Right hindlimb (tissue), 1 donor: ENCODE results near the gene KCNN2.
"Not testable (repeated sequence)": the region's sequence is repeated elsewhere in the genome, so short reads cannot be mapped to it uniquely, and the experiment has no call there.

ENCODE experiments used
- DNase-seq: peaks from one replicate; pipeline ENCODE4 v3.0.0-alpha.2; 2018

KCNN2 gene

DNA sequence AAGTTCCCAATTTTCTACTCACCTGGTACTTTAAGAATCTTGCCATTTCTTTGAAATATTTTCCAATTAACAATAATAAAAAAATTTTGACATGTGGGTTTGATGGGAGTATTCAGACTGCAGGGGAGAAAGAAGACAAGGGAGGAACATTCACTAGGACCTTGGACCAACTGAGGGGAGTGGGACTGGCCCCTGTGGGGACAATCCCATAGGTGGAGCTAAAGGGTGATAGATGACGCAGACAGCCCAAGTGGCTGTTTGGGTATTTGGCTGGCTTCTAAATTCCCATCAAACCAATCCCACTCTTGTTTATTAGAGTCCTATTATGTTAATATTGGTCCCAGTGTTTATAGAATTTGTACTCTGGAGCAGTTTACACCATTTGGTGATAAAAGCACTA lies 65.3 kb downstream of the KCNN2 start:
- DNase-seq: no peak

DNA sequence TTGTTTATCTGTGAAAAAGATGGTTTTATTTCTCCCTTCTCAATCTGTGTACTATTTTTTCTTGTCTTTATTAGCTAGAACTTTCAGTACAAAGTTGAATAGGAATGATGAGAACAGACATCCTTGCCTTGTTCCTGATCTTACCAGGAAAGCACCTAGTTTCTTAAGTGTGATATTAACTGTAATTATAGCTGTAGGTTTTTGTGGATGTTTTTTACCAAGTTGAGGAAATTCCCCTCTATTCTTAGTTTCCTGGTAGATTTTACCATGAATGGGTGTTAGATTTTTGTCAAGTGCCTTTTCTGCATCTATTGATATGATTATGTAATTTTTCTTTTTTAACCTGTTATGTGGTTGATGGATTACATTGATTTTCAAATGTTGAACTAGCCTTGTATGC lies 68.7 kb downstream of the KCNN2 start:
- DNase-seq: no peak

DNA sequence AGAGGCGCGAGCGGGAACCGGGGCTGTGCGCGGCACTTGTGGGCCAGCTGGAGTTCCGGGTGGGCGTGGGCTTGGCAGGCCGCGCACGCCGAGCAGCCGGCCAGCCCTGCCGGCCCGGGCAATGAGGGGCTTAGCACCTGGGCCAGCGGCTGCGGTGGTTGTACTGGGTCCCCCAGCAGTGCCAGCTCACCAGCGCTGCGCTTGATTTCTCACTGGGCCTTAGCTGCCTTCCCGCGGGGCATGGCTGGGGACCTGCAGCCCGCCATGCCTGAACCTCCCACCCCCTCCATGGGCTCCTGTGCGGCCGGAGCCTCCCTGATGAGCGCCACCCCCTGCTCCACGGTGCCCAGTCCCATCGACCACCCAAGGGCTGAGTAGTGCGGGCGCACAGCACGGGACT lies 70.8 kb downstream of the KCNN2 start:
- DNase-seq: not testable (repeated sequence)

DNA sequence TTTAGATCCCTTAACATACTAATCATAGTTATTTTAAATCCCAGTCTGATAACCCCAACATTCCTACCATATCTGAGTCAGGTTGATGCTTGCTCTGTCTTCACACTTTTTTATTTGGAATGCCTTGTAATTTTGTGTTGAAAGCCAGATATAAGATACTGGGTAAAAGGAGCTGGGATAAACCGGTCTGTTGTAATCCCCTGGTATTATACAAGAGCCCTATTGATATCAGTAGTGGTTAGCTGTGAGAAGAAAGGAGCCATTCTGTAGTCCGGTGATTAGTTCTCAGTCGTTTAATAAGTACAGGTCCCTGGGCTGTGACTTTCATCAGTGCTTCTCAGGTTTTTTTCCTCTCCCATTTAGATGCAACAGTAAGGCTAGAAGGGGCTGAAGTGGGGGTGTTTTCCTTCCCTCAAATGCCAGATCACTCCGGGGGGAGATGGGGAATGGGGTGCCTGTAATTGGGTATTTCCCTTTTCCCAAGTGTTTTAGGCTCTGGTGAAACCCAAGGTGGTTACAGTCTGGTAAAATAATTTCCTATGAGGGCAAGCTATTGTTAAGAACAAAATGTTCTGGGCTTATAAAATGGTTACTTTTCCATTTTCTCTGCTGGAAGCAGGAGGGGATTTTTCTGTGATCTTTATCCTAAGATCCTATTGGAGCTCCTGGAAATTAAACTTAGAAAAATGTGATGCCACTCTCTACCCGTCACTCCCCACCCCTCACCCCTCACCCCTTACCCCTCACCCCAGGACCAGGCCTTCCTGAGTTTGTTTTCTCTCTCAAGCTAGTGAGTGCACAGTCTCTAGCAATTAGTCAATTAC lies 72.7 kb downstream of the KCNN2 start:
- DNase-seq: no peak

DNA sequence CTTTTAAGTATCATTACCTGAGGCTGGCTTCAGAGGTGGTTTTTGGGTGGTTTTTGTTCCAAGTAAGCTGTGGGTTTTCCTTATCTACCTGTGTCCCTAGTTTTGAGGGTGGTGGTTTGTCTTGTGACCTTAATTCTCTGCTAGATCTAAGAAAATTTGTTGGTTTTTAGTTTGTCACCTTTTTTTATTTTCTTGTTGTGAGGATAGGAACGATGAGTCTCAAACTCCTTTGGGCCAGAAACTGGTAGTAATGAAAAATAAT lies 73.3 kb downstream of the KCNN2 start:
- DNase-seq: no peak

- no peak for DNase-seq
Measured at GRCh38 chr5:114435885-114436299, 74.0 kb downstream of the KCNN2 start.

GRCh38 chr5:114437936-114438335 lies 76.1 kb downstream of the KCNN2 start:
- DNase-seq: no peak

GRCh38 chr5:114438471-114438870 lies 76.6 kb downstream of the KCNN2 start:
- no peak for DNase-seq

GRCh38 chr5:114447084-114447773 lies 85.4 kb downstream of the KCNN2 start:
- no peak for DNase-seq

- no peak for DNase-seq
Measured at GRCh38 chr5:114448481-114448880, 86.6 kb downstream of the KCNN2 start.

DNA sequence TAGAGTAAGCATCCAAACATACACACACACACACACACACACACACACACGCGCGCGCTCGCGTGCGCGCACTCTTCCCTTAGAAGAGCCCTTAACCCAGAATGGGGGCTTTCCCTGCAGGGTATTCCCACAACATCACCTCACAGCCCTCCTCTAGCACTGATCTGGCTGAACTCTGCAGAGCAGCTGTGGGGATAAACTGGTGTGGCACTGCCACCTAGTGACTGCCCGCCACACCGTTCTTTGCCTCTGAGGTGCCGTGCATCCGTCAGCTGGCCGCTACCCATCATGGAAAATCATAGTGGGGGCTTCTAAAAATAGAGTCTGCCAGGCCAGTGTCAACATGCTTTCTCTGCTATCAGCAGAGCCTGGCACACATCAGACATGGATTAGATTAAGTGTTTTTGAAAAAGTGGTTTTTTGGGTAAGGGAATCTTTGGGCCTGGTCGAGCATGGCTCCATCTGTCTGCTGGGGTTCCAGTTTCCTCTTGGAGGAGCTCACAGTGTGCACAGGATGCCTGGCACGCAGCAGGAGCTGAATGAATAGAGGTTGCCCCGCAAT lies 88.1 kb downstream of the KCNN2 start:
- DNase-seq: peak; percentile 90

DNA sequence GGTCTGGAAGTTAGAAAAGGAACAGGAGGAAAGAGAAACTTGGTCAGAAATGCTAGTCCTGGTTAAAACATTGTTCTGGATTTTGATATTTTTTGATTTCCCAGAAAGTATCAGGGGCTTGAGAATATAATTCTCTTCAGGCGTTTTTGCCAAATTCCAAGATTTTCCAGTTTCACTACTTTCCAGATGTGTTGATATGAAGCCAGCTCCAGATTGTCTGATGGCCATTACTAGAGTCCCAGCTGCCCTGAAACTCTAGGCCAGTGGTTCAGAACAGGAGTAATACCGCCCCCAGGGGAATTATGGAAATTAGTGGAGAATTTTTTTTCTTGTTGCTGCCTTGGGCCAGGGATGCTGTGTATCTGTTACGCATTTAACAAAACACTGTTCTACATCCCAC lies 88.6 kb downstream of the KCNN2 start:
- peak; percentile 78 for DNase-seq

DNA sequence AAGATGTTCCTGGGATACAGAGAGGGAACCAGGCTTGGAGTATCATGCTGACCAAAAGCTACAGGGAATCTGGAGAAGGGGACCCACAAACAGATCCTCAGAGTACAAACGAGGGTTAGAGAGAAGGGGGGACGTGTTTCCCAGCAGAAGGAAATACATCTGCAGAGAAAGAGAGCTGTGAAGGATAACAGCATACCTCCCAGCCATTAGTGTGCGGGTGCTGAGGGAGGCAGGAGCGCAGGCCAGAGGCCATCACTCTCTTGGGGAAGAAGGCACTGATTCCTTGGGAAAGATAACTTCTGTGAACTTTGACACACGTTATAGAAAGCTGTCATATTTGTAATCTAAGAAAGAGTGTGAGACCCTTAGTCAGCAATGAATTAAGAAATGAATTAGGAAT lies 96.9 kb downstream of the KCNN2 start:
- no peak for DNase-seq

GRCh38 chr5:114467171-114467570 lies 105.3 kb downstream of the KCNN2 start:
- DNase-seq: no peak

GRCh38 chr5:114467729-114468128 lies 105.9 kb downstream of the KCNN2 start:
- no peak for DNase-seq

GRCh38 chr5:114469372-114469771 lies 107.5 kb downstream of the KCNN2 start:
- no peak for DNase-seq

- DNase-seq: no peak
Measured at GRCh38 chr5:114471529-114471928, 109.7 kb downstream of the KCNN2 start.

GRCh38 chr5:114473541-114473940 lies 111.7 kb downstream of the KCNN2 start:
- no peak for DNase-seq

GRCh38 chr5:114477816-114478334 lies 116.0 kb downstream of the KCNN2 start:
- no peak for DNase-seq

DNA sequence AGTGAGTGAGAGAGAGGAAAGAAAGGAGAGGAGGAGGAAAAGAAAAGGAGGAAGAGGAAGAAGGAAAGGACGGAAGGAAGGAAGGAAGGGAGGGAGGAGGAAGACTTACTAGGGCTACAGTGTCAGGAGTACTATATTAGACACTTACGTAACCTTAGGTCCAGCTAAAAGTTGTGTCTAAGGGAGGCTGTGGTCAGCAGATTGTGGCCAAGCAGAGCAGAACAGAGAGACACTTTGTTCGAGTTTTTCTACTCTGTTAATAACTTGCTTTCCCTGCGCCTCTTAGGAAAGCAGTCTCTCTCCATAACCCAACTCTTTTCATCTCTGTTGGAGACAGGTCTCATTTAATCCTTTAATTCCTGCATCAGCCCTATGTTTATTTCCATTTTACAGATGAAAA lies 138.9 kb downstream of the KCNN2 start:
- no peak for DNase-seq

- no peak for DNase-seq
Measured at GRCh38 chr5:114504560-114504959, 142.7 kb downstream of the KCNN2 start.

DNA sequence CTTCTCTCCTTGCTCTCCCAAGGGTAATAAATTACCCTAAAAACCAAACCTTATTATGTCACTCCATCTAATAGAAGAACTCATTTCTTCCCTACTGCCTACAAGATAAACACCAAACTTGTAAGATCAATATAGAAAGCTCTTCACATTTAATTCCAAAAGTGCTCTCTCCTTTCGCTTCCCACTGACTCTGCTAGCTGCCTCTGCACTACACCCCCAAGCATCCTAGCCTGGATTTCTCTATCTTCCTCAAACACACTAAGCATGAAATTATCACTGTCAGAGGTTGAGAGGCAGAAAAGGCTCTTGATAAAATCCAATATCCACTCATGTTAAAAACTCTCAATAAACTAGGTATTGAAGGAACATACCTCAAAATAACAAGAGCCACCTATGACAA lies 162.4 kb downstream of the KCNN2 start:
- no peak for DNase-seq

DNA sequence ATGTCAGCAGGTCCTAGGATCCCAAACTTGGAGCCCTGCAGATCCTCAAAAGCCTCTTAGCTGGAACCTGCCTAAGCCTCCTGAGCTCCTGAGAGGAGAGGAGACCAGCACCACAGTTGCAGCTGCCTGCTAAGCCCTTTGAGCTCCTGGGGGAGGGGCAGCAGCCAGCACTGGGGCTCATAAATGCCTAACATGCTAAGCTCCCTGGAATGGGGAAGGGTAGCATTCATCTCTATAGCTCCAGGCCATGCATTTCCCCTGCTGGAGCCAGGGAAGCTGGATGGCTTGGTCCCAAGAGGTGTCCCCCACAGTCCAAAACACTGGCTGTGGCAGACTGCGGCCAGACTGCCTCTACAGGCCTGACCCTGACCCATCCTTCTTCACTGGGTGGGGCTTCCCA lies 182.7 kb downstream of the KCNN2 start:
- DNase-seq: no peak
